ENCODE data around the gene CACNA1B.
"Not testable (repeated sequence)": the region's sequence is repeated elsewhere in the genome, so short reads cannot be mapped to it uniquely, and the experiment has no call there.

CACNA1B gene

DNA sequence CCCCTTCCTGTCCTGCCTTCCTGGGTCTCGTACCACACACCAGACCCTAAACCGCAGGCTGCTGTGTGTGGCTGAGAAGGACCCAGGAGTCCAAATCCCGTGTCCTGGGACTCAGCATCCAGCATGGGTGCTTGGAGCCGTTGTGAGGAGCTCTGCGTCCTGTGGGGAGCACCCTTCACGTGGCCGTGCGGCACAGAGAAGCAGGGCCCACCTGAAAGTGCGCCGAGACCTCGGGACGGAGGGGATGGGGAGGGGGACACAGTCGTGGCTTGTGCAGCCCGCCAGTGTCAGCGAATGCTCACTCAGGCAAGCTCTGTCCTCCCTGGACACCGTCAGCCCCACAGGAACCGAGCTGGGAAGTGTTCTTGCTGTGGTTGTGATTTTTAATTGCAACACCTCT, 244.6 kb downstream of the CACNA1B start:
- DNase-seq: no peak

DNA sequence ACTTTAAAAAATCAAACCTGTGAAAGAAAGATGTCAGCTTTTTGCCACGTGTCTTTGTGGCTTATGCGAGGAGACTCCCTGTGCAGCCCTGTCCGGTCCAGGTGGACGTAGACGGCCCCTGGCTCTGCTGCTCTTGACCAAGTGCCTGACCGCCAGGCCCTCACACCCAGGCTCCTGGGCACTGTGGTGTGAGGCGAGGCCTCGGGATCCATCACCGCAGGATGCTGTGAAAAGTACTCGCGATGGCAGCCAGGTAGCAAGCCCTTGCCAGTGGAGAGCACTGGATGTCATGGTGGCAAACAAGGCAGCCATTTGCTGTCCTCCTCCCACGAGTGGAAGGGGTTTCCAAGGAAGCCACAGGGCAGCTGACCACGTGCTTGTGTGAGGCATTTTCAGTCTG, 245.1 kb downstream of the CACNA1B start:
- no peak for DNase-seq

DNA sequence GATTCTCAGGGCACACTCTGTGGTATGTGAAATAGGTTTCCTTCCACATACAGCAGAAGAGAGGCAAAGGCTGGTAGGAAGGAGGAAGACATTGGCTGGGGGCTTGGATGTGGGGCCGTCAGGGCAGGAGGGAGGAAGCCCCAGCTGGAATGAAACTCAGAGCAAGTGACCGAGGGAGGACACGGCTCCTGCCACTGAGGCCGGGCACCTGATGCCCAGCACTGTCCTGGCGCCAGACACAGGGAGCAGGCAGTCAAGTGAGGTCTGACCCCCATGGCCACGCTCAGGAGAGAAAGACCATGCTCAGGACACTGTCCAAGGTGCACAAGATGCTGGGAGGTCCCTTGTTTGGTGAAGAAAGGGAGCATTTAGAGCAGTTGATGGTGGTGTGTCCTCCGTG, 245.5 kb downstream of the CACNA1B start:
- DNase-seq: no peak

DNA sequence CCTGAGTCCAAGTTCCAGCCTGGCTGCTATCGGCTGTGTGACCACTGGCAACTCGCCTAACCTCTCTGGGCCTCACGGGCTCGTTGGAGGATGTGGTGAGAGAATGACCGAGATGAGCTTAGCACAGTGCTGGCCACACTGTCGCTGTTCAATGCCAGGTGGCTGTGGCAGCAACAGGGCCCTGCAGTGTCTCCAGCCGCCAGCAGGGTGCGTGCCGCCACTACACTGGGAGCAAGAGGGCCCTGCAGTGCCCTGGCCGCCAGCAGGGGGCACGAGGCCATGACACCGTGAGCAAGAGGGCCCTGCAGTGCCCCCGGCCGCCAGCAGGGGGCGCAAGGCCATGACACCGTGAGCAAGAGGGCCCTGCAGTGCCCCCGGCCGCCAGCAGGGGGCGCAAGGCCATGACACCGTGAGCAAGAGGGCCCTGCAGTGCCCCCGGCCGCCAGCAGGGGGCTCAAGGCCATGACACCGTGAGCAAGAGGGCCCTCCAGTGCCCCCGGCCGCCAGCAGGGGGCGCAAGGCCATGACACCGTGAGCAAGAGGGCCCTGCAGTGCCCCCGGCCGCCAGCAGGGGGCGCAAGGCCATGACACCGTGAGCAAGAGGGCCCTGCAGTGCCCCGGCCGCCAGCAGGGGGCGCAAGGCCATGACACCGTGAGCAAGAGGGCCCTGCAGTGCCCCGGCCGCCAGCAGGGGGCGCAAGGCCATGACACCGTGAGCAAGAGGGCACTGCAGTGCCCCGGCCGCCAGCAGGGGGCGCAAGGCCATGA, 248.7 kb downstream of the CACNA1B start:
- not testable (repeated sequence) for DNase-seq

DNA sequence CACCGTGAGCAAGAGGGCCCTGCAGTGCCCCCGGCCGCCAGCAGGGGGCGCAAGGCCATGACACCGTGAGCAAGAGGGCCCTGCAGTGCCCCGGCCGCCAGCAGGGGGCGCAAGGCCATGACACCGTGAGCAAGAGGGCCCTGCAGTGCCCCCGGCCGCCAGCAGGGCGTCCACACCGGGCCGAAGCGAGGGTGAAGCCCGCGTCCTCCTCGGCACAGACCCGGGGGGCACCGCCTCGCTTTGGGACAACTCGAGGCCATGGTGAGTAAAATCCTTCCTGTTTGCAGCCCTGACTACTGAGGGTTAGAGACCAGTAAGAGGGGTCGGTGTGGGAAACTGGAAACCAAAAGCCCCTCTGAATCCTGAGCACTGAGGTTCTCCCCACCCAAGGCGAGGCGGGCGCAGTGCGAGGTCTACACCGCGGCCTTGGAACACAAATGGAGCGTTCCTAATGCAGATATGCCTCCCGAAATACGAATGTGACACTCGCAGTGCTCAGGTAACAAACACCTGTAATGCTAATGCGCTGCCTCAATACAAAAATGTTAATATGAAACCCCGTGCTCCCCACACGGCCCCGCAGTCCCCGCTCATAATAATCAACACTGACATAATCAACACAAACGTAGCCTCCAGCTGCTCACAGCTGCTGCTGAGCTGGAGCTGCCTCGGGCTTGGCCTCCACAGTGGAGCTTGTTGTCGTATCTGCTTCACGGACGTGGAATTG, 249.4 kb downstream of the CACNA1B start:
- DNase-seq: not testable (repeated sequence)

DNA sequence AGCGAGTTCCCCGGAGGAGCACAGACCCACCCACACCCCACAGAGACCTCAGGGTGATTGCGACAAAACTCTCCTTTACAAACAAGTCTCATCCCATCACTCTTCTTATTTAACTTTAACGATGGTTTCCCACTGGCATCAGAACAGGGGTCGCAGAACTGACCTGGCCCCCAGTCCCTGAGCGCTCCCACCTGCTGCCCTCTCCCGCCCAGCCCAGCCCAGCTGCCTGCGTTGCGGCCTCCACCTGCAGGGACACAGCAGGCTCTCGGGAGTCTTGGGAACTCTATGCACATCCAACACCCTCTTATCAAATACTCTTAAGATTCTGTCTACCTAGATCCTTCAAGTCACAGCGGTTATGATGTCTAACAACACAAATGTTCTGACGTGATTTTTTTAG, 250.4 kb downstream of the CACNA1B start:
- DNase-seq: not testable (repeated sequence)

DNA sequence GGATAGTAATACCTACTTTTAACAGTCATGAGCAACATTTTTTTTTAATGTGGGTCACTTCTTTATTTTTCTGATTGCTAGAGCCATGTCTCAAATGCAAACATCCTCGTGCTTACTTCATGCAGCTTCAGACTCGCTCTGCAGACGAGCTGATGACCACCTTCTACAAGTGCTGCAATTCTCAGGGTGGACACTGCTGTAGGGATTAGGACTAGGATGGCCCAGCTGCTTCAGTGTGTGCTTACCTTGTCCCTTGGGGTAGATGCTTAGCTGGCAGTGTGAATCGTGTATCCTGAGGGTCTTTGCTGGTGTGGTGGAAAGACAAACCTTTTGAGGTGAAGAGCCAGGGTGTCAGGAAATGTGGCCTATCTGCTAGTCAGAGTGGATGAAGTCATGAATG, 251.7 kb downstream of the CACNA1B start:
- DNase-seq: not testable (repeated sequence)

DNA sequence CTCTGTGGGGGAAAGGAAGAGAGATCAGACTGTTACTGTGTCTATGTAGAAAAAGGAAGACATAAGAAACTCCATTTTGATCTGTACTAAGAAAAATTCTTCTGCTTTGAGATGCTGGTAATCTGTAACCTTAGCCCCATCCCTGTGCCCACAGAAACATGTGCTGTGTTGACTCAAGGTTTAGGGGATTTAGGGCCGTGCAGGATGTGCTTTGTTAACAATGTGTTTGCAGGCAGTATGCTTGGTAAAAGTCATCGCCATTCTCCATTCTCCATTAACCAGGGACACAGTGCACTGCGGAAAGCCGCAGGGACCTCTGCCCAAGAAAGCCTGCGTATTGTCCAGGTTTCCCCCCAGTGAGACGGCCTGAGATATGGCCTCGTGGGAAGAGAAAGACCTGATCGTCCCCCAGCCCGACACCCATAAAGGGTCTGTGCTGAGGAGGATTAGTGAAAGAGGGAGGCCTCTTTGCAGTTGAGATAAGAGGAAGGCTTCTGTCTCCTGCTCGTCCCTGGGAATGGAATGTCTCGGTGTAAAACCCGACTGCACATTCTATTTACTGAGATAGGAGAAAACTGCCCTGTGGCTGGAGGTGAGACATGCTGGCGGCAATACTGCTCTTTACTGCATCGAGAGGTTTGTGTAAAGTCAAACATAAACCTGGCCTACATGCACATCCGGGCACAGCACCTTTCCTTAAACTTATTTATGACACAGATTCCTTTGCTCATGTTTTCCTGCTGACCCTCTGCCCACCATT, 255.5 kb downstream of the CACNA1B start:
- DNase-seq: not testable (repeated sequence)

DNA sequence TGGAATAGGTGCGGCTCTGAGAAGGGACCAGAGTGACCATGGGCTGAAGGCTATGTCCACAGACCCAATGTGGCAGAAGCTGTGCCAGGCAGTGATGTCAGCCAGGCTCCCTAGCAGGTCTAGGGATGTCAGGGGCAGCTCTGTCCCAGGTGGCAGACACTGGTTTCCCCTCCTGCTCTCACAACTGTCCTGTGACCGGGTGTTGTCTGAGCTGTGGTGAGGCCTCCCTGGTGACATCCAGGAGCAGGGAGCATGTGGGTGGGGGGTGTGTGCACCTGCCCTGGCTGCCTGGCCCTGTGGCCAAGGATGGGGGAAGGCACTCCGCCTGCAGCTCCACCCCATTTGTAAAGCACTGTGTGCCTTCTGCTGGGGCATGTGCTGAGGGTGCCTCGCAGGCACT, 257.0 kb downstream of the CACNA1B start:
- DNase-seq: not testable (repeated sequence)

DNA sequence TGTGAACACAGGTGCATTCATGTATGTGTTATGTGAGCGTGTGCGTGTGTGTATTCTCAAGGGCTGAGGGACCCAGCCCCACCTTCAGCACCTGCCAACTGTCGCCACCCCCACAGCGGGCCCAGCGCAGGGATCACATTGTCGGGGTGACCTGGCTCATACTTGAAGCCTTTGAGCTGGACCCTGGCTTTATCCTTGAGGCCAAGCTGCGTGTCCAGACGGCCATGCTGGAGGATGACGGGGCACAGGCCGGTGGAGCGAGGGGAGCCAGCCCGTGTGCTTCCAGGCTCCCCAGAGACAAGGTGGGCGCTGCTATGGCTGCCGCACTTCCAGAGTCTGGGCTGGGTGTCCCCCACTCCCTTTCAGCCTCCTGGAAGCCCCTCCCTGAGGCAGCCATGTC, 261.5 kb downstream of the CACNA1B start:
- DNase-seq: not testable (repeated sequence)

DNA sequence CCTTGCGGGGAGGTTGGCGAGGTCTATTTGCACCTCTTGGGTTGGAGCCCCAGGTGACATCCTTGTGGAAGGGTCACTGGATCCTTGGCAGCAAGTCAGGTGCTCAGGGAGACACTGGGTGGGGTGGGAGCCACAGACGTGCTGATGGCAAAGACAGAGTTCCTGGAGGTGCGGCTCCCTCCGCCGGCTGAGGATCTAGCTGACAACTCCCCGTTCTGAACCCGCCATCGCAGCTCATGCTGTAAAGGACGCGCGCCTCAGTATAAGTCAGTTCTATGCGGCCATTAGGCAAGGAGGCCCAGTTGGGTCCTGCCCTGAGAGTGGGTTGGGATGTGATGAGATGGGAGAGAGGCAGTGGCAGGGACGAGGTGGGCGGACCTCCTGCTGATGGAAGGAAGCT, 263.4 kb downstream of the CACNA1B start:
- DNase-seq: not testable (repeated sequence)

DNA sequence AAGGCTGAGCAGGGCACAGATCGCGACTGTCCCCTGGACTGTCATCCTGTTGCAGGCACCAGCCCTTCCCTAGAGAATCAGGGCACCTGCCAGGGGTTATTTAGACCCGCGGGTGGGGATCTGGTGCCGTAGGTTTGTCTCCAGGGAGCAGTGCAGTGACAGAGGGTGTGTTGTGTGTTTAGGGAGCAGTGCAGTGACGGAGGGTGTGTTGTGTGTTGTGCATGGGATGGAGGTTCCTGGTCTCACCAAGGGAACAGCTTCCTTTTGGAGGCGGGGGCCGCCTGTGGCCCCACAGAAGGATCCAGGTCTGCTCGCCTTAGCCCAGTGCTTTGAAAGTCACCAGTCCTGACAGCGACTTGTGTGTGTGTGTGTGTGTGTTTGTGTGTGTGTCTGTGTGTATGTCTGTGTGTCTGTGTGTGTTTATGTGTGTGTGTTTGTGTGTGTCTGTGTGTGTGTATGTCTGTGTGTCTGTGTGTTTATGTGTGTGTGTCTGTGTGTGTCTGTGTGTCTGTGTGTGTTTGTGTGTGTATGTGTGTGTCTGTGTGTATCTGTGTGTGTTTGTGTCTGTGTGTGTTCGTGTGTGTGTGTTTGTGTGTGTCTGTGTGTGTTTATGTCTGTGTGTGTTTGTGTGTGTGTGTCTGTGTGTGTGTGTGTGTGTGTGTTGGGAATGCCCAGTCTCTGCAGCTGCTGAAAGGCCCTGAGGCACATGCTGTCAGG, 265.1 kb downstream of the CACNA1B start:
- not testable (repeated sequence) for DNase-seq

DNA sequence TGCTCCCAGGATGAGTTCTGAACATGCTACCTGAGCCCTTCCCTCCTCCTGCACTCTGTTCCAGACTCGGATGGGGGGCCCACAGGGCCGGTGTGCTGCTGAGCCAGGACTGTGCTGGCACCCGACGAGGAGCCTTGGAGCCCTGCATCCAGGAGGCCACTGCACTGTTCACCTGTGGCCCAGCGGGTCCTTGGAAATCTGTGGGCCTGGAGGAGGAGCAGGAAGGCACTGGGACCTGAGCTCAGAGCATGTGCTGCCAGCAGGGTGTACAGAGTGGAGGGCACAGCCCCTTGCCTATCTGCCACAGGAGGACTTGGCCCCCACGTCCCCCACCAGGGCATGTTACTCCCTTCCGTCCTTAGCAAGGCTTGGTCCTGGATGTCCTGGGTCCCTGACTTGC, 265.9 kb downstream of the CACNA1B start:
- DNase-seq: not testable (repeated sequence)

DNA sequence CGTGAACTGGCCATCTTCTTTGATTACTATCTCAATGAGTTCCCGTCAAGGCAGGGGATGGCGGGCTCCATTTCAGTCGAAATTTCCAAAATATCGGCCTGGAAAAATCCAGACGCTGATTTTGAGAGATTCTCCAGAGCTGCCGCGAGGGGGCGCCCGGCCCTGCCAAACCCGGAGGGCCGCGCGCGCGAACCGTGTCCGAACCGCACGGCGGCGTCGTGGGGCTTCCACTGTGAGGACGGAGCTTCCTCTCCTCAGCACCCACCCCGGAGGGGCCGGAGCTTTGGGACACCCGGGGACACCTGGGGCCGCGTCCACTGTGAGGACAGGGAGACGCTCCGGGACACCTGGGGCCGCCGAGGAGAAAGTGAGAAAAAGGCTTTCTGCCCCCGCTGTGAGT, 270.0 kb downstream of the CACNA1B start:
- peak in 1 of 4 experiments; percentile 2 for DNase-seq

DNA sequence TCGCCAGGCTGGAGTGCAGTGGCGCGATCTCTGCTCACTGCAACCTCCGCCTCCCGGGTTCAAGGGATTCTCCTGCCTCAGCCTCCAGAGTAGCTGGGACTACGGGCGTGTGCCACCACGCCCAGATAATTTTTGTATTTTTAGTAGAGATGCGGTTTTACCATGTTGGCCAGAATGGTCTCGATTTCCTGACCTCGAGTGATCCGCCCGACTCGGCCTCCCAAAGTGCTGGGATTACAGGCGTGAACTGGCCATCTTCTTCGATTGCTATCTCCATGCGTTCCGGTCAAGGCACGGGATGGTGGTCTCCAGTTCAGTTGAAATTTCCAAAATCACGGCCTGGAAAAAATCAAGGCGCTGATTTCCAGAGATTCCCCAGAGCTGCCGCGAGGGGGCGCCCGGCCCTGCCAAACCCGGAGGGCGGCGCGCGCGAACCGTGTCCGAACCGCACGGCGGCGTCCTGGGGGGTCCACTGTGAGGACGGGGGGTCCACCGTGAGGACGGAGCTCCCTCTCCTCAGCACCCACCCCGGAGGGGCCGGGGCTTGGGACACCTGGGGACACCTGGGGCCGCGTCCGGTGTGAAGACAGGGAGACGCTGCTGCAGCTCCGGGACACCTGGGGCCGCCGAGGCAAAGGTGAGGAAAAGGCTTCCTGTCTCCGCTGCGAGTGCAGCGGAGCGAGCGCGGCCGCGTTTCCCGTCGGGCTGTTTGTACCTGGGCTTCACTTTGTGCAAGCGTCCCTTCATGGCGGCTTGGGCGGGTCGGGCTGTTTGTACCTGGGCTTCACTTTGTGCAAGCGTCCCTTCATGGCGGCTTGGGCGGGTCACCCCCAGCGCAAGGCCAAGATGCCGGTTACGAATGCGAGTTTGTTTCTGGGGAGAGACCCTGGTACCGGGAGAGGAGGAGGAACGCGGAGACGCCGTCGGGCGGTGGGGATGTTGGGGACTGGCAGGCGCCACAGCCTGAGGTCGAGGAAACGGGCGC, 272.4 kb downstream of the CACNA1B start:
- DNase-seq: peak in 1 of 4 experiments; percentile 33

DNA sequence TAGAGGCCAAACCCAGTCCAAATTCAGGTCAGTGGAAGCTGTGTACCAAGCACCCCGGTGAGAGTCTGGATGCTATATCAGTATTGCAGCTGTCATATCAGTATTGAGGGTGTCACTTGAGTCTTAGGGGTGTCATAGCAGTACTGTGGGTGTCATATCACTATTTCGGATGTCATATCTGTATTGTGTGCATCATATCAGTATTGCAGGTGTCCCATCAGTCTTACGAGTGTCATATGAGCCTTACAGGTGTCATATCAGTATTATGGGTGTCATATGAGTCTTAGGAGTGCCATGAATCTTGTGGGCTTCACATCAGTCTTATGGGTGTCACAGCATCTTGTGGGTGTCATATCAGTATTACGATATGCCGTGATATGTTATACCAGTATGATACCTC, 278.2 kb downstream of the CACNA1B start:
- not testable (repeated sequence) for DNase-seq

DNA sequence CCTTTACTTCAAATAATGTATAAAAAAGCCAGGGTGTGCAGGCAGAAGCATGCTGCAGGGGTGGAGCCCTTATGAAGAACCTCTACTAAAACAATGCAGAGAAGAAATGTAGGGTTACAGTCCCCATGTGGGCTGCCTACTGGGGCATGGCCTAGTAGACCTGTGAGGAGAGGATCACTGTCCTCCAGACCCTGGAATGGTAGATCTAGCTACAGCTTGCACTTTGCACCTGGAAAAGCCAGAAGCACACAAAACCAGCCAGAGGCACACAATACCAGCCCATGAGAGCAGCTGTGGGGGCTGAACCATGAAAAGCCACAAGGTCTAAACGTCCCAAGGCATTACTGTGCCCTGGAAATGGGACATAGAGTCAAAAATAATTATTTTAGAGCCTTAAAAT, 289.2 kb downstream of the CACNA1B start:
- DNase-seq: not testable (repeated sequence)
